HG03039 (cell line): ENCODE results near the gene HADH.
"Not testable (repeated sequence)": the region's sequence is repeated elsewhere in the genome, so short reads cannot be mapped to it uniquely, and the experiment has no call there.

Experiments
- ATAC-seq: cut with Tn5 transposase; IDR thresholded peaks from one replicate; pipeline ENCODE4 v1.9.1; 2021; ENCODE audit warnings: mild to moderate bottlenecking, moderate library complexity; ENCODE audit not compliant: unreplicated experiment

Gene HADH

DNA sequence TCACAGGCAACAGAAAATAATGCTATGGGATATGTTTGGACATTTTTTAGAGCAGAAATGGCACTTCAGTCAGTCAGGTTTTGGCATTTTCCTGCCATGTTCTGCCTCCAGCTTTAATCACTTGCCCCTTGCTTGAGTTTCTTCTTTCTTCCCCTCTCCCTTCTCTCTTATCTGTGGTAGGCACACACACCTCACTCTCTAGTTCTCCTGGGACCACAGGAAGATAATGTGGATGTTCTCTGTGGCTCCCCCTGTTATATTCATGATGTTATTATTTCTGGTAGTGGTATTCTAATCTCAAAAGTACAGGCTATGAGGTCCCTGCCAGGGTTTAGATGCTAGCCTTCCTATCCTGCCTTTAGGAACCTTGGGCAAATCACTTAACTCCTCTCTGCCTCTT, 5.2 kb downstream of the HADH start:
- no peak for ATAC-seq

DNA sequence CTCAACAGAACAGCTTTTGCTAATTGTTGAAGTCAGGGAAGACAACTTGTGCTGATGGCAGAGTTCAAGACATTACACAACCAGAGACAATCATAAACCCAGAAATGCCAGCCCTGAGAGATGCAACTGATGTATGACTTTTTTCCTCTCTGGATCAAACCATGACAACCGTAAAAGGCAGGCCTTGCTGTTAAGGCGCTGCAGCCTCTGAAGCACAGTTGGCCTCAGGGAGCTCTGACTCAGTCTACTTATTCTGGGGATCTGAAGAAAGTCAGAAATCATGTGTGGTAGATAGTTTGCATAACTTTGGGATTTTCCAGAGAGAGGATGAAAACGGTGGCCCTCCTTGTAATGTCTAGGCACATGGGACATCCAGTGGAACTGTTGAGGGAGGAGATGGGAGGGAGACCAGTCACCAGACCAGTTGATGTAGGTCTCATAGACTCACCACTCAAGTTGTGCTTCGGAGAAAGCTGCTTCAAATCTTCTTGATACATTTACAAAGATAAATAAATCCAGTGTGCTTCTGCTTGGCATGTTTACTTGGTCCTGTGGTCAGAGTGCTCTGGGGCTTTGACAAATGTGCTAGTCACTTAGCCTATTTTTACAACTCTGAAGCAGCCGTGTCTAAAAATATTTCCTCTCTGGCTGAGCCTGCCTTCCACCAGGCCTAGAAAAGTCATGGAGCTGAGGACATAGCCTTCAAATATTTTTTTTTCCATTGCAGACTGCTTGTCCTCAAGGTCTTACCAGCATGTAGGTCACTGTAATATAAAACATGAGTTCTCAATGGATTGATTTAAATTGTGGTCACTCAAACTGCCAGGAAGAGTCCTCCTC, 7.5 kb downstream of the HADH start:
- ATAC-seq, result no peak

DNA sequence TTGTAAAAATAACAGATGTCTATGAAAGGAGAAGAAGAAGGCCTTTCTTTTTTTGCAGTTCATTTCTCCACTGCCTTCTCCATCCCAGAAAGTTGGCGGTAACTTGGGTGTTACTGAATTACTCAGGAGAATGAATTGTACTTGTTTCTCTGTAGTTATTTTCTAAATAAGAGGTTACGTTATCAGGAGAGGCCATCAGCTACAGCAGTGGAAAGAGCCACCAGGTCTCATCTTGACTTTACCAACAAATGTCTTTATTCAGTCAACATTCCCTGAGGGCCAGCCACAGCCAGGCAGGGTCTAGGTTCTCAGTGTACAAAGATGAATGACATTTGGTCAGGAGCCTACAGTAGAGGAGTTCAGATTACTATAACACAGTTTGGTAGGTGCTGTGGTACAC, 8.1 kb downstream of the HADH start:
- no peak for ATAC-seq

DNA sequence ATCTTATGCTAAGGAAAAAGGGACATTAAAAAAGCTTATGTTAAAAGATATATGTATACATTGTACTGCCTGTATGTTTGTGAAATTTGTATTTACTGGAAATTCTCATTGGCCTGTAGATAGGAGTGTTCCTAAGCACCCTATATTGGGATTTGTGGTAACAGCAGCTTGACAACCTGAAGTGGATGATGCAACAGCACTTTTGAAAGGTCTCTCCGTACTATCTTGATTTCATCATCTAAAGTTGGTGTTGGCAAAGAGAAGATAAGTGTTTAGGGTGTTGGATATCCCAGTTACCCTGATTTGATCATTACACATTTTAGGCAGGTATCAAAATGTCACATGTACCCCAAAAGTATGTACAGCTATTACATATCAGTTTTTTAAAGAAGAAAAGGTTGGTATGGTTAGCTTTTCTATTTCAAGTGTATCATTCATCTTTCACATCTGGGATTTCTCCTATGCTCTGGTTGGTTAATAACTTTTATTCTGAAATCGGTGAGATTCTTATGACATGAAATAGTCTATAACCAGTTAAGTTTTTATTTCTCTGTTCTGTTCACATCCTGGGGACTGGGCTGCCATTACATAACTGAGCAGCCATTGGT, 10.3 kb downstream of the HADH start:
- no peak for ATAC-seq

DNA sequence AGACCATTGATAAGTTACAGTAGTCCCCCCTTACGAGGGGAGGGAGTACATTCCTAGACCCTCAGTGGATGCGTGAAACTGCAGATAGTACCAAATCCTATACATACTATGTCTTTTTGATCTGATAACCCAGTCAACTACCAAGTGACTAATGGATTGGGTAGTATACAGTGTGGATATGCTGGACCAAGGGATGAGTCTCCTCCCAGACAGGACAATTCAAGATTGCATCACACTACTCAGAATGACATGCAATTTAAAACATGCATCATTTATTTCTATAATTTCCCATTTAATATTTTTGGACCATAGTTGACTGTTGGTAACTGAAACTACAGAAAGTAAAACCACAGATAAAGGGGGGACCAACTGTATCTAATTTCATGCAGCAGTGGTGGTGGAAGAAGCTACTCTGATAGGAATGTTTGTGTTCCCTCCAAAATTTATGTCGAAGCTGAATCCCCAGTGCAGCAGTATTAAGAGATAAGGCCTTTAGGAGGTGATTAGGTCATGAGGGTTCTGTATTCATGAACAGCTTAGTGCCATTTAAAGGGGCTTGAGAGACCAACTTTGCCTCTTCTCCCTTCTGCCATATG, 11.9 kb downstream of the HADH start:
- no peak for ATAC-seq

DNA sequence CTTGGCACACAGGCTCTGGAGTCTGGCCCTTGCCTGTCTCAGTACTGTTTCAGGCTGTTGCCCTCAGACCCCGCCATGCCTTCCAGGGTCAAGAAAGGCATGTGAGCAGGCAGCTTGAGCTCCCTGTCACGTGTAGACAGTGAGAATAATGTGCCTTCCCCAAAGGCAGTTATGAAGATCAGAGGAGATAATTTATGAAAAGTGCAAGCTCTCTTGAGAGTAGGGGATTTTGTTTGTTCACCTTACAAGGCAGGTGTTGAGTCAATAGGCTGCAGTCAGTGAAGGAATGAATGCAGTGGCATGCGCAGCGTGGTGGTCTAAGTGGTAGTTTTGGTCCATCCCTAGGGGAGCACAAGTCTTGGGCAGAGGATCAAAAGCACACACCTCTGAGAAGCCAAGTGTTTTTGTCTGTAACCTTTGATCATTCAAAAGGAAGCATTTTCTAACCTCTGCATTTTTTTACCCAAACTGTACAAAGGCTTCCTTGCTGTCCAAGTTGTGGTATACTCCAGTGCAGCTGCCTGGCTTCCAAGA, 14.4 kb downstream of the HADH start:
- ATAC-seq, result no peak

DNA sequence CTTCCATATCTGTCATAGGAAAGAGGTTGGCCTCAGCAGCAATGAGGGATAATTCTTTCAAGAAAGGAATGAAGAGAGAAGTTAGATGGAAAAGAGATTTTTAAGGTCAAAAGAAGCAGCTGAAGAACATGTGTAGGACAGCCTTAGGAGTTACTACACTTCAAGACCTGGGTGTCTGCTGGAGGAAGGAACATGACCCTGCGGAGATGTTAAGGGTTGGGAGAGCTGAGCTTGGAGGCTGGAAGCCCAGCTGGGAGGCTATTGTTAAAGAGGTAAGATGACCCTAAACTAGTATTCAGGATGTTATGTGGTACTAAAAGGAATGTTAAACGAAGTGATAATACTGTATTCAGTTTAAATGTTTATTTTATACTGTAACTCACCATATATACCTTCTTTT, 15.0 kb downstream of the HADH start:
- ATAC-seq, result no peak

DNA sequence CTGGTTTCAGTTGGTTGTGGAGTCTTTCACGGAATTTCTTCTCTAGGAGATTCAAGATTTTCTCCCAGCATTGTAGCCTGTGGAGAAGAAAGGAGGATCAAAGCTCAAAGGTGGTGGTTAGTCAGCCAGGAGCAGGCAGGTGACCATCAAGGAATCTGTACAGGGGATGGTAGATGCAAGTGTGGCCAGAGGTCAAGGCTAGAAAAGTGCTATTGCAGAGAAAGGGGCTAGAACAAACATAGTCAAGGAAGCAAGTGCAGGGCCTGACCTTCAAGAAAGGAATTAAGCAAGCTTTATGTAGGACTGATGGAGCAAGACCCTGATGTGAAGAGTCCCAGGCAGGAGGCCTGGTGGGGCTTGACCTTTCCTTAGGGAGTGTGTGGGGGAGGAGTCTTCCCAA, 16.1 kb downstream of the HADH start:
- no peak for ATAC-seq

DNA sequence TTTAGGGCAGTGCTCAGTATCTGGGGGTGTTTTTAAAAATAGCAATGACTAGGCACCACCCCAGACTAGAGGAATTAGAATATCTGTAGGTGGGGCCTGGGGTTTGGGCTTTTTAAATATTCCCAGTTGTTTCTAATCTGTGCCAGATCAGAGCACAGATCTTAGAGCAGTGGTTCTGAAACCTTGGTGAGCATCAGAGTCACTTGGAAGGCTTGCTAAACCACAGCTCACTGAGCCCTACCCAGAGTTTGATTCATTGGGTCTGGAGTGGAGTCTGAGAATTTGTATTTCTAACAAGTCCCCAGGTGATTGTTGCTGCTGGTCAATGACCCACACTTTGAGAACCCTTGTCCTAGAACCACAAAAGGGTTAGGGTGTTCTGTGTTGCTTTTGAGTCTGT, 16.7 kb downstream of the HADH start:
- no peak for ATAC-seq

DNA sequence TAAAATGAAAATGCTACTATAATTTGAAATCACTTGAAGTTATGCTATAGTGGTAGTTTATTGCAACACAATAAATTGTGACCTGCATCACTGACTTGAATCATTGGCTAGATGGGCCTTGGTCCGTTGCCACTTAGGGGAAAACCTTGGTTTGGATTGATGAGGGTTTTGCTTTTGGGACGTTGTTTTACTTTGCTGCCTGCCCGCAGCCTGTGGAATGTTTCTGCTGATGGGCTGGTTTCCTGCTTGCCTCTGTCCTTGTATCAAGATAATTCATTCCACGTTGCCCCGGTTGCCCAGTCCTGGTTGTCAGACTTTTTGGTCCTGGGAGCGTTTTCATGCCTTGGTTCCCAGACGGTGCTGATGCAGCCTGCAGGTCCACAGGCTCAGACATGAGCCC, 18.3 kb downstream of the HADH start:
- no peak for ATAC-seq

DNA sequence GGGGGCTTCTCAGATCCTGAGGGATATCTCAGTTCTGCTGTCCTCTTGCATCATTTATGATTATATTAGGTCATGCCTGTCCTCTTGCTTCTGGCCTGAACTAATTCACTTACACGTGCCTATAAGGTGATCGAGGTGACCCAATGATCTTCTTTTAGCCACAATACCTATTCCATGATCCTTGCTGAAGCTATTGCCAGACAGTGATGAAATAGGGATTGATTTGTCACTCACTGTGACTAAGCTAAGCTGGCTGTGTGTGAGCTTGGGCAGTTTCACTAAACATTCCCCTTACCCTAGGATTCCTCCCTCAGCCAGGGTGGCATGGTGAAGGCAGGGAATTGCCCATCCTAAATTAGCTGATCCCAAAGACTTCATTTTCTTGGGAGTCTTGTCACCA, 19.0 kb downstream of the HADH start:
- ATAC-seq, result no peak

DNA sequence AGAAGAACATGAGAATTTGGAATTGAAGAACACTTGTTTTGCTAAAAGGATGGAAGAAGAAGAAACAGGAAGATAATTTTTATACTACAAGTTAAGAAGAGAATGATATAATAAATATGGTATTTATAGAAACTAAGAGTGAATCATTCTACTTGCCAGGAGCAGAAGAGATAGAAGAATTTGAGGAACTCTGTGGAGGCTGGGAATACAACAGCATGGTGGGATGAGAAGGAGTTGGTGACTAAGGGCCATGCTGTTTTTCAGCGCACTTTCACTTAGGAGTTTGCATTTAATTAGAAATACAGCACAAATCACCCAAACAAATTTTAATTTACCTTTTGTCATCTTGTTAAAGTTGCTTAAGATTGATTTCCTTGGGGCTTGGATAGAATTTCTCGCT, 20.5 kb downstream of the HADH start:
- no peak for ATAC-seq

DNA sequence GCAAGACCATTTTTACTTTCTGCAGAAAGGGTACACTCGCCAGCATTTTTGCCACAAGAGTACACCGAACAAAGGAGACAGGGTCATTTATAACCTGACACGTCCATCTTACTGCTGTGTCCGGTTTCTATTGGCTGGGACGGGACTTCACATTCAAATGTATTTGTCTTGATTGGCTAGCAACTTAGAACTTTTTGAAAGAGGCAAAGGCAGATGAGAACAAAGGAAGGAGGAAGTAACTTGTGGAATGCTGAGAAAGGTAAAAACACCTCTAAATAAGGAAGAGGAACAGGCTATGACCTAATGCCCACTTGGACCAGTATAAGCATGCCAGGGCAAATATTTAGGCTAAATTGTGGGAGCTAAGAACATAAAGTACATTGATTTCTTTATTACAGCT, 22.7 kb downstream of the HADH start:
- ATAC-seq, result not testable (repeated sequence)

DNA sequence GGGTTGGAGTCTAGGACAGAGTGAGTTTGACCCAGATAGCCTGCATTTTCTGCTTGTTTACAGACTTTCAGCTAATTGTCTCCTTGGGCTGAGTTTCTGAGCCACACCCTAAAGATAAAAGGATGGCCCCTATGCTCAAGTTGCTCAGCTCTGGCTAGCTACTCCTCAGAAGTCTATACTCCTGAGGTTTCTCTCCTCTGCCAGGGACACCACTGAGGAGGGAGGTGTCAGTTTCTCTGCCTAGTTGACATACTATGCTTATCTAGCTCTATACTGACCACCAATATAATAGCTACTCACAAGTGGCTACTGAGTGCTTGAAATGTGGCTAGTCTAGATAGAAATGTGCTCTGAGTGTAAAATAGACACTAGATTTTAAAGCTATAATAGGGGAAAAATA, 23.6 kb downstream of the HADH start:
- ATAC-seq, result no peak

DNA sequence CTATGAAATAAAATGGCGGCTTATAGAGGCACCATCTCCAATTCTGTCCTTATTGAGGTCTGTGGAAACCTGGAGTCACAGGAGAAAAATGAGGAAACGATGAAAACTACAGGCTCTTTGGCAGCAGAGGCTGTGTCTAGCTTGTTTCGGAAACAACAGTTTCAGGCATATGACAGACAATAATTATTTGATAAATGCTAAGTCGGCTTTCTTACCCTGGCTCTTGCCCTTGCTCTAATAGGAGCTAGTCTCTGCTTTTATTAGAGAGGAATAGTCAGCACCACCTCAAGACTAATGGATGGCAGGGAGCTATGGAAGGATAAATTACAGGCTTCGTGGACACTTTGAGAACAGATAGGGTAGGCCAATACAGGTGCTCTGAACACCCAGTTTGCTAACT, 24.3 kb downstream of the HADH start:
- ATAC-seq, result no peak

DNA sequence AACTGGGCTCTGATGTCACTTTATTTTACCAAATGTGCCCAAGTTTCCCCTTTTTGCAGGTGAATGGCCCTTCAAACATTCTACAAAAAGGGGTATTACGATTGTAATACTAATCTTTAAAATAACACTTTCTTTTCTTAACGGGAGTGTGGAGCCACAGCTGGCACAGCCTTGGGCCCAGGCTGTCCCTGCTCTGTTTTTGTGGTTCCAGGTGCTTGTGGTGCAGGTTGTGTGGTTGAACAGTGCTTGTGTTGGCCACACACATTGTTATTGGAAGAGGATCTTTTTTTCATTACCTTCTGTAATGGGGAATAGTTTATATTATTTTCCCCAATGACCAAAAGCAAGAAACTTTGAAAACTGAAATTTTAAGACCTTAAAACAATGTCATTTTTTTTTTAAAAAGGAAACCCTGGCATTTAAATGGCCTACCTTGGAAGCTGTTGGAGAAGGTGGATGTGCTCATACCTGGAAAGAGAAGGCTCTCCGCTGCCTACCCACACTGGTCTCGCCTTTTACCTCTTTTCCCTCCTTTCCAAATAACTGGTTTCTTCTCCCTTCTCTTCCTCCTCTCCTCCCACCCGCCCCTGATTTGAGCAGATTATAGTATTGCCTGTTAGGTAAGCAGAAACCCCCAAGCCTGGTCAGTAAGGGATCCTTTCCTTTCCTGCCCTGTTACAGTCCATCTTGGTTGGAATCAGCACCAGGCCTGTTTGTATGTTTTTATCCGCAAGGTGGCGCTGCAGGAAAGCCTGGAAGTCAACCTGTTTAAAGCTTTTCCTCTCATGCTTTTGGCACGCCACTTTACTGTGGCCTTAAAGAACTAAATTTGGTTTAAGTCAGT, 28.6 kb downstream of the HADH start:
- ATAC-seq, result peak; percentile 74

DNA sequence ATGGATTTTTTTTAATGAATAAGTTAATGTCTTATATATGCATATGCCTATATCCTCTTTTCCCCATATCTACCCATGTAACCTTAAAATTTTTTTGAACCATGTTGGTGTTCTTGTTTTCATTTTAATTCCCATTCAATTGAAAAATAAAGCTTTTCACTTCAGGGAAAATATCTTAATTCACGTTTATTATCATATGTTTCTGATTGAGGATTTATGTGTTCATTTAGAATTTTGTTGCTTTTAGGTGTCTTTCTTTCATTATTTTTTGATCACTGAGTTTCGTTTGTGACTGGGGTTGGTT, 29.1 kb downstream of the HADH start:
- no peak for ATAC-seq

DNA sequence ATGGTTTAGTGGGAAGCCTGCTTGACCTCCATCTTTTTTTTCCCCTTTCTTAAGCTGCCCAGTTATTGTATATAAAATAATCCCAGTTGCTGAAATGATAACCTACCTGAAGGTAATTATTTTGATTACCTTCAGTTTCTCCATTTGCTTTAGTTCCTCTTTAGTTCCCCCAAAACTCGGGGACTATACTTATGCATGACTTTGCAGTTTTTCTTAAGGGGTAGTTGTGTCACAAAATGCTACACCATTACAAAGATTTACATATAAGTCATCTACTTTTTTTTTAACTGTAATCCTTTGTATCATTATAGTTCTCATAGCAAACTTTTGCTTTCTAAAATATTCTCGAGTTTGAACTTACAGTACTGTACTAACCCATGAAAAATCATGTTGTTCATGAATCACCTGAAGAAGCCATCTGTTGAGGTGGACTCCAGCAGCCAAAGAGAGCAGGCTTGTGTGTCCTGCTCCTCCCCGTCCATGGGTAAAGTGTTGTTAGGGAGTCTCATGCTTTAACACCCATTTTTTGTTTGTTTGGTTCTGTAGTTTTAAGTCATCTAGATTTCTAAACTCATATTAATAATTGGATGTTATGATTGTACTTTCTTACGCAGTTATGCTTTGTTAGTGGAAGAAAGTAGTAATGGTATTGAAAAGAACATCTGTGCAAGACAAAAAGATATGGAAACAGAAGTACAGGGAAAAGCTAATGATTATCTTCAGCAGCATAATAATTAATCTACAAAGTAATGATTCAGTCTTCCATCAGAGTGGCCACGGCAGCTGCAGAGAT, 34.6 kb downstream of the HADH start:
- ATAC-seq, result no peak

DNA sequence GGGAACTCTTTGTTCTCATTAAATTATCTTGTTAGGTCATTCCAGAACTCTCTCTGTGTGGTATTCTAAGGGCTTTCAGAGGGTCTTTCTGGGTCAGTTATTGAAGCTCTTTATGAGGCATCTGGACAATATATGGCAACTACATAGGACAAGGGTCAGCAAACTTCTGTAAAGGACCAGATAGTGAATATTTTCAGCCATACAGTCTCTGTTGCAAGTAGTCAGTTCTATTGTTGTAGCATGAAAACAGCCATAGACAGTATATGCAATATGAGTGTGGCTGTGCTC, 35.1 kb downstream of the HADH start:
- no peak for ATAC-seq

DNA sequence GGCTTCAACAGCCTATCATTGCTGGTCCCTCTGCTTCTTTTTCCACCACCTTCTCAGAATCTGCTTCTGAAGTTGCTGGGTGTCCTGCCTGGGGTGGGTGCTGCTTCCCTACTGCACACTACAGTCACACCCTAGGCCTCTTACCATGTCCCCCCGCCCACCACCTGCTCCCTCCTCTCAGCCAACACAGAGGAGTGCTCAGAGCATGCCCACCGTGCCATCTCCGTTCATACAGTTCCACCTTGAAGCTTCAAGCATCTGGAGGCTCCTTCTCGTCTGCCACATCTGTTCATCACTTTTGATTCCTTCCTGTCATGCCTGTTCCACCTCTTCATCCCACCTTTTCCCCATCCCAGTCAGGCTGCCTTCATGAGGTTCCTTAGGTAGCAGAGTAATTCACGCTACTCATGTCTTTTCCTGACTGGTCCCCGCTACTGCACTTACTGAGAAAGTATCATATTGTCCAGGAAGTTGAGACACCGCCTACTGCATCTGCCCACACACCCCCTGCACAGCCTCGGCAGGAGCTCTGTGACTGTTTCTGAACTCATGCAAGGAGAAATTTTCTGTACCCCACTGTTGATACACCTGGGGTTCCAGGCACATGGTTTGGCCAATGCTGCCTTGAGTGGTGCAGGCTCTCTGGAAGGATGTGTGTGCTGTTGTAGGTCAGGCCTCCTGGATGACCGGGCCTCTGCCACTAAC, 39.5 kb downstream of the HADH start:
- no peak for ATAC-seq
